Tibial artery (tissue), 4 donors: ENCODE results near the gene FRMPD1.

ENCODE experiments used
- DNase-seq, 2 donors: peaks; one replicate each; pipeline ENCODE4 v3.0.0-alpha.2; 2019
- H3K27ac ChIP-seq, 2 donors: fragments of 200-600 bp; sonication (generic) in 1 of 2; 1 replicate in 1 of 2; 2 replicates in 1 of 2; pipeline ENCODE4 v1.5.1; 2018 to 2019; ENCODE audit warnings: mild to moderate bottlenecking in 1 of 2
- H3K27me3 ChIP-seq, 2 donors: fragments of 200-600 bp; sonication (generic) in 1 of 2; one replicate each; pipeline versions ENCODE4 v1.5.1 to v1.6.0; 2016 to 2019
- H3K36me3 ChIP-seq, 3 donors: fragments of 200-600 bp; sonication (generic) in 2 of 3; one replicate each; pipeline ENCODE4 v1.5.1; 2016 to 2019; ENCODE audit warnings: mild to moderate bottlenecking in 2 of 3
- H3K4me1 ChIP-seq, 4 donors: fragments of 200-600 bp; sonication (generic) in 2 of 4; 1 replicate in 3 of 4; 2 replicates in 1 of 4; pipeline ENCODE4 v1.5.1; 2016 to 2019
- H3K4me3 ChIP-seq, 2 donors: fragments of 200-600 bp; sonication (generic) in 1 of 2; 1 replicate in 1 of 2; 2 replicates in 1 of 2; pipeline ENCODE4 v1.5.1; 2018 to 2019; ENCODE audit warnings: mild to moderate bottlenecking in 2 of 2
- H3K9me3 ChIP-seq, 3 donors: fragments of 200-600 bp; sonication (generic) in 1 of 3; one replicate each; pipeline ENCODE4 v1.5.1; 2016 to 2019
- intact Hi-C: fragments of 100-400 bp; cut with DNase I; formaldehyde crosslinking; loops from one replicate; pipeline ENCODE4 v1.15.0; 2023; ENCODE audit warnings: low total_unique reads
- TF ChIP-seq, protein P1 (sequence below), 2 experiments: fragments of 200-600 bp in 1 of 2; fragments of 450-650 bp in 1 of 2; IDR thresholded peaks; one replicate each; pipeline ENCODE4 v1.5.1; 2017 to 2019; ENCODE audit warnings: antibody characterized with exemption in 2 of 2, mild to moderate bottlenecking in 1 of 2, moderate library complexity in 1 of 2

FRMPD1 gene

DNA sequence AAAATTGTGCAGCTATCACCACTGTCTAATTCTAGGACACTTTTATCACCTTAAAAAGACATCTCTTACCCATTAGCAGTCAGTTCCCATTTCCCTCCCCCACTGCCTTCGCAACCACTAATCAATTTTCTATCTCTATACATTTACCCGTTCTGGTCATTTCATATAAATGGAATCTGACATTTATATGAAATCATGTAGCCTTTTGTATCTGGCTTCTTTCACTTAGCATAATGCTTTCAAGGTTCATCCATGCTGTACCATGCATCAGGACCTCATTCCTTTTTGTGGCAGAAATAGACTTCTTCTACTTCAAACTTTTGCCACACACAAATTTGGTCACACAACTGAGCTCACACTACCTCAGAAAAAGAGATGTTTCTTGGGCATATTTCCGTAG is 32.2 kb downstream of the FRMPD1 start:
- intact Hi-C loops = no loop called here
- TF ChIP-seq, protein P1, sequence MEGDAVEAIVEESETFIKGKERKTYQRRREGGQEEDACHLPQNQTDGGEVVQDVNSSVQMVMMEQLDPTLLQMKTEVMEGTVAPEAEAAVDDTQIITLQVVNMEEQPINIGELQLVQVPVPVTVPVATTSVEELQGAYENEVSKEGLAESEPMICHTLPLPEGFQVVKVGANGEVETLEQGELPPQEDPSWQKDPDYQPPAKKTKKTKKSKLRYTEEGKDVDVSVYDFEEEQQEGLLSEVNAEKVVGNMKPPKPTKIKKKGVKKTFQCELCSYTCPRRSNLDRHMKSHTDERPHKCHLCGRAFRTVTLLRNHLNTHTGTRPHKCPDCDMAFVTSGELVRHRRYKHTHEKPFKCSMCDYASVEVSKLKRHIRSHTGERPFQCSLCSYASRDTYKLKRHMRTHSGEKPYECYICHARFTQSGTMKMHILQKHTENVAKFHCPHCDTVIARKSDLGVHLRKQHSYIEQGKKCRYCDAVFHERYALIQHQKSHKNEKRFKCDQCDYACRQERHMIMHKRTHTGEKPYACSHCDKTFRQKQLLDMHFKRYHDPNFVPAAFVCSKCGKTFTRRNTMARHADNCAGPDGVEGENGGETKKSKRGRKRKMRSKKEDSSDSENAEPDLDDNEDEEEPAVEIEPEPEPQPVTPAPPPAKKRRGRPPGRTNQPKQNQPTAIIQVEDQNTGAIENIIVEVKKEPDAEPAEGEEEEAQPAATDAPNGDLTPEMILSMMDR (IDR thresholded peaks at IDR 0.05) = no peak
- DNase-seq = no peak
- Histone ChIP-seq H3K4me3 (no peak overlapping the region), H3K27ac (no peak overlapping the region), H3K9me3 (no peaks in the 10 kb centered on the region), H3K27me3 (peaks cover 0 to 6% of the 10 kb centered on the region in 2 donors), H3K4me1 (no peaks in the 10 kb centered on the region), H3K36me3 (no peaks in the 10 kb centered on the region)

DNA sequence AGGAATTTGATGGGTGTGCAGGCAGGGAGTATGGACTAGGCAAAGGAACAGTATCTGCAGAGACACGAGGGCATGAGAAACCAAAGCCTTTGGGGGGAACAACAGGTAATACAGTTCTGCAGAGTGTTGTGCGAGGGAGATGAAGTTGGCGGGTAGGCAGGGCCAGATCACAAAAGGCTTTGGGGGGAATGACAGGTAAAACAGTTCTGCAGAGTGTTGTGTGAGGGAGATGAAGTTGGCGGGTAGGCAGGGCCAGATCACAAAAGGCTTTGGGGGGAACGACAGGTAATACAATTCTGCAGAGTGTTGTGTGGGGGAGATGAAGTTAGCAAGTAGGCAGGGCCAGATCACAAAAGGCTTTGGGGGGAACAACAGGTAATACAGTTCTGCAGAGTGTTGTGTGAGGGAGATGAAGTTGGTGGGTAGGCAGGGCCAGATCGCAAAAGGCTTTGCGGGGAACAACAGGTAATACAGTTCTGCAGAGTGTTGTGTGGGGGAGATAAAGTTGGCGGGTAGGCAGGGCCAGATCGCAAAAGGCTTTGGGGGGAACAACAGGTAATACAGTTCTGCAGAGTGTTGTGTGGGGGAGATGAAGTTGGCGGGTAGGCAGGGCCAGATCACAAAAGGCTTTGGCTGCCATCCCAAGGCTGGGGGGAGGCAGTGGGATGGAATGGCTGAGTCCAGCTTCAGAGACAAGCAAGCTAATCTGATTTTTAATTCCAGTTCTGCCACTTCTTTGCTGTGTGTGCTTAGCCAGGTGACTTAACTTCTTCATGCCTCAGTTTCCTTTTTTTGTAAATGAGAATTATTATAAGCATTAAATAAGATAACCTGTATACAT is 33.0 kb downstream of the FRMPD1 start:
- Histone ChIP-seq H3K27ac (no peak overlapping the region), H3K4me3 (no peak overlapping the region), H3K36me3 (no peaks in the 10 kb centered on the region), H3K9me3 (no peaks in the 10 kb centered on the region), H3K27me3 (peaks cover 0 to 6% of the 10 kb centered on the region in 2 donors), H3K4me1 (no peaks in the 10 kb centered on the region)
- DNase-seq = no peak
- intact Hi-C loops = no loop called here
- TF ChIP-seq, protein P1 (IDR thresholded peaks at IDR 0.05) = no peak

DNA sequence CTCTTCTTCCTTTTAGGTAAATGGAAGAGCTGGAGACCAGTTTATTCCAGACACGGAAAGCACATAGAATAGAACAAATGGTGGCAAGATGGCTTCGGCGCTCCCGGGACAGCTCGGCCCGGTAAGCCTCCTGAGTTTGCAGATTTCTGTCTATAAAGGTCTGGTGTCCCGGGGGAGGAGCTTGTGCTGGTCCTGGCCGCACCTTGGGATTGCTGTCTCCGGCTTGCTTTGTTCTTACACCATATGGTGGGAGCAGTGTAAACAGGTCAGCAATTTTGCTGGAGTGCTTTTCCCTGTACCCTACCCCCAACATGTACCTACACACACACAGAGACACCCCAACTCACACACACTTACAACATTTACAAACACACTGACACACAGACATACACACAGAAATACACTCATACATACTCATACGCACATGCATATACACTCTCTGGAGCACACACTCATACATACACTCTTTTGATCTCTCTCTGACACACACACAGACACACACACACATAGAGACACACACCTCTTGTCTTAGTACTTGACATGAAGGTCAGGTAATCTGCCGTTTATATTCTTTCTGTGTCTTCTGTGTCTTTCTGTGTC is 42.0 kb downstream of the FRMPD1 start:
- TF ChIP-seq, protein P1 (IDR thresholded peaks at IDR 0.05) = no peak
- peaks cover 0 to 8% of the 10 kb centered on the region in 2 donors for H3K27me3 ChIP-seq
- H3K4me1 ChIP-seq = no peaks in the 10 kb centered on the region
- no peaks in the 10 kb centered on the region for H3K36me3 ChIP-seq
- H3K9me3 ChIP-seq = no peaks in the 10 kb centered on the region
- H3K27ac ChIP-seq = no peak overlapping the region
- intact Hi-C loops = no loop called here
- no peak overlapping the region for H3K4me3 ChIP-seq
- DNase-seq = no peak

DNA sequence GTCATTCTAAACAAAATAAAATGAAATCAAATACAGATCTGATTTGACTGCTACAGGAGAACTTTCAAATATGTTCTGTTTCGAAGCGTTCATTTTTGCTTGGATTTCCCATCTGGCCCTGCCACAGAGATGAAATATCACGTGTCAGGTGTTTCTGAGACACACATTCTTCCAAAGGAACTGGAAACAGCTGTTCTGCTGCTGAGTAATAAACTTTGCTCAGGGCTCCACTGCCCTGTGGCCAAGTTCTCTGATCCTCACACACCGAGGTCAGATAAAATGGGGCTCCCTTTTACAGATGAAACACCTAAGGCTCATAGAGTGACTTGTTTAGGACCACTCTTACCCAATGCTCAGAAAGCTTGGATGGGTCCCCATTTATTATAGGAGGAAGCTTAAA is 42.5 kb downstream of the FRMPD1 start:
- H3K9me3 ChIP-seq = no peaks in the 10 kb centered on the region
- peaks cover 0 to 8% of the 10 kb centered on the region in 2 donors for H3K27me3 ChIP-seq
- H3K27ac ChIP-seq = no peak overlapping the region
- H3K4me3 ChIP-seq = no peak overlapping the region
- intact Hi-C loops = no loop called here
- DNase-seq = no peak
- no peaks in the 10 kb centered on the region for H3K4me1 ChIP-seq
- TF ChIP-seq, protein P1 (IDR thresholded peaks at IDR 0.05) = no peak
- H3K36me3 ChIP-seq = no peaks in the 10 kb centered on the region

DNA sequence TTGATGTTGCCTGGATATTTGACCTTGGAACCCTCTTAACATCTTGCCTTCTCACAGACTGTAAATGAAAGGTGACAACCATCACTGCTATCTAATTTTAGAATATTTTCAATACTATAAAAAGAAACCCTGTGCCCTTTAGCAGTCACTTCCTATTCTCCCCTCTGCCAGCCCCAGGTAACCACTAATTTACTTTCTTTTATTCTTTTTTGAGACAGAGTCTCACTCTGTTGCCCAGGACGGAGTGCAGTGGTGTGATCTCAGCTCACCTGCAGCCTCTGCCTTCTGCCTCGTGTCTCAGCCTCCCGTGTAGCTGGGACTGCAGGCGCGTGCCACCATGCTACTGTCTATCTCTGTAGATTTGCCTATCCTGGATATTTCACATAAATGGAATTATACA is 43.6 kb downstream of the FRMPD1 start:
- Histone ChIP-seq H3K4me1 (no peaks in the 10 kb centered on the region), H3K36me3 (no peaks in the 10 kb centered on the region), H3K27me3 (peaks cover 0 to 8% of the 10 kb centered on the region in 2 donors), H3K4me3 (no peak overlapping the region), H3K27ac (no peak overlapping the region), H3K9me3 (no peaks in the 10 kb centered on the region)
- intact Hi-C loops = no loop called here
- no peak for DNase-seq
- TF ChIP-seq, protein P1 (IDR thresholded peaks at IDR 0.05) = no peak
